IPS DF 19.7 (cell line): ENCODE measurements around the gene CREB5.

Source experiments
- DNase-seq: peaks from one replicate; pipeline ENCODE4 v3.0.0-alpha.2; 2013; ENCODE audit warnings: low read depth, low spot score

CREB5 gene

GRCh38 chr7:28853150-28853549 is 440.8 kb downstream of the CREB5 start:
- DNase-seq = no peak

- DNase-seq = peak; percentile 30
Observed at GRCh38 chr7:28853834-28854749, 441.8 kb downstream of the CREB5 start.

GRCh38 chr7:28854750-28855074 is 442.4 kb downstream of the CREB5 start:
- no peak for DNase-seq

GRCh38 chr7:28855538-28856217 is 443.4 kb downstream of the CREB5 start:
- DNase-seq = no peak

GRCh38 chr7:28856656-28857055 is 444.3 kb downstream of the CREB5 start:
- no peak for DNase-seq

GRCh38 chr7:28858206-28858605 is 445.9 kb downstream of the CREB5 start:
- no peak for DNase-seq

GRCh38 chr7:28858895-28859294 is 446.6 kb downstream of the CREB5 start:
- no peak for DNase-seq

- no peak for DNase-seq
Observed at GRCh38 chr7:28861825-28862224, 449.5 kb downstream of the CREB5 start.

GRCh38 chr7:28862595-28863272 is 450.4 kb downstream of the CREB5 start:
- no peak for DNase-seq

- no peak for DNase-seq
Observed at GRCh38 chr7:28865601-28866144, 453.4 kb downstream of the CREB5 start.

GRCh38 chr7:28868712-28869111 is 456.4 kb downstream of the CREB5 start:
- DNase-seq = no peak

GRCh38 chr7:28871077-28871476 is 458.8 kb downstream of the CREB5 start:
- no peak for DNase-seq

- no peak for DNase-seq
Observed at GRCh38 chr7:28871631-28872030, 459.3 kb downstream of the CREB5 start.

- DNase-seq = no peak
Observed at GRCh38 chr7:28872226-28872625, 459.9 kb downstream of the CREB5 start.

GRCh38 chr7:28873365-28873764 is 461.0 kb downstream of the CREB5 start:
- no peak for DNase-seq

- no peak for DNase-seq
Observed at GRCh38 chr7:28874001-28874400, 461.7 kb downstream of the CREB5 start.
